ENCODE data around the gene COQ10A. TPM values are rescaled to one million over a fixed set of nuclear protein-coding genes. Genes with fewer than 3 reads are reported as not detected.
A peak's percentile ranks its signal among the peaks of the same experiment; 100 is the strongest.

Gene COQ10A
- total RNA-seq, 6 experiments from 2014 or later = 6.4 to 10.7 (median 8.2) TPM

- no peak for DNase-seq
- Mint-ChIP-seq H3K27ac (no peak overlapping the region), H3K9me3 (no peaks in the 10 kb centered on the region), H3K27me3 (ENCODE audit: insufficient read depth) (no peaks in the 10 kb centered on the region), H3K4me3 (no peak overlapping the region), H3K36me3 (ENCODE audit: low read depth) (peaks cover 17% of the 10 kb centered on the region; the same call in 1 of the 2 replicates), H3K4me1 (ENCODE audit: low read depth) (no peaks in the 10 kb centered on the region)
- TF ChIP-seq CTCF (IDR thresholded peaks at IDR 0.05) = no peak
These were observed 22.2 kb upstream of the COQ10A start for GRCh38 chr12:56244494-56244893.

- H3K27me3 Mint-ChIP-seq (ENCODE audit: insufficient read depth) = no peaks in the 10 kb centered on the region
- TF ChIP-seq CTCF (IDR thresholded peaks at IDR 0.05) = no peak
- DNase-seq = no peak
- H3K4me1 Mint-ChIP-seq (ENCODE audit: low read depth) = no peaks in the 10 kb centered on the region
- no peaks in the 10 kb centered on the region for H3K9me3 Mint-ChIP-seq
- H3K4me3 Mint-ChIP-seq = no peak overlapping the region
- H3K27ac Mint-ChIP-seq = no peak overlapping the region
- H3K36me3 Mint-ChIP-seq (ENCODE audit: low read depth) = peaks cover 22% of the 10 kb centered on the region
These were observed 18.8 kb upstream of the COQ10A start for GRCh38 chr12:56247923-56248322.

GRCh38 chr12:56248711-56249110 is 18.0 kb upstream of the COQ10A start:
- no peaks in the 10 kb centered on the region for H3K9me3 Mint-ChIP-seq
- H3K4me3 Mint-ChIP-seq = no peak overlapping the region
- no peak for TF ChIP-seq CTCF (IDR thresholded peaks at IDR 0.05)
- H3K27ac Mint-ChIP-seq = no peak overlapping the region
- H3K36me3 Mint-ChIP-seq (ENCODE audit: low read depth) = peaks cover 28% of the 10 kb centered on the region
- no peak for DNase-seq
- no peaks in the 10 kb centered on the region for H3K27me3 Mint-ChIP-seq (ENCODE audit: insufficient read depth)
- no peaks in the 10 kb centered on the region for H3K4me1 Mint-ChIP-seq (ENCODE audit: low read depth)

- DNase-seq = no peak
- TF ChIP-seq CTCF (IDR thresholded peaks at IDR 0.05) = no peak
- Mint-ChIP-seq H3K27ac (no peak overlapping the region), H3K4me1 (ENCODE audit: low read depth) (peaks cover 23% of the 10 kb centered on the region), H3K36me3 (ENCODE audit: low read depth) (peaks cover 50% of the 10 kb centered on the region), H3K9me3 (no peaks in the 10 kb centered on the region), H3K27me3 (ENCODE audit: insufficient read depth) (no peaks in the 10 kb centered on the region), H3K4me3 (no peak overlapping the region)
These were observed 14.1 kb upstream of the COQ10A start for GRCh38 chr12:56252649-56253048.

- DNase-seq = no peak
- Mint-ChIP-seq H3K9me3 (no peaks in the 10 kb centered on the region), H3K4me1 (ENCODE audit: low read depth) (peaks cover 23% of the 10 kb centered on the region), H3K27ac (no peak overlapping the region), H3K27me3 (ENCODE audit: insufficient read depth) (no peaks in the 10 kb centered on the region), H3K4me3 (no peak overlapping the region), H3K36me3 (ENCODE audit: low read depth) (peaks cover 50% of the 10 kb centered on the region)
- TF ChIP-seq CTCF (IDR thresholded peaks at IDR 0.05) = no peak
These were observed 13.7 kb upstream of the COQ10A start for GRCh38 chr12:56253091-56253490.

GRCh38 chr12:56255671-56256070 is 11.1 kb upstream of the COQ10A start:
- no peak overlapping the region; the same call in 1 of the 2 replicates for H3K4me3 Mint-ChIP-seq
- peak overlapping the region; percentile 62 for H3K27ac Mint-ChIP-seq
- peaks cover 50% of the 10 kb centered on the region for H3K36me3 Mint-ChIP-seq (ENCODE audit: low read depth)
- no peak for DNase-seq
- no peaks in the 10 kb centered on the region for H3K9me3 Mint-ChIP-seq
- H3K27me3 Mint-ChIP-seq (ENCODE audit: insufficient read depth) = no peaks in the 10 kb centered on the region
- H3K4me1 Mint-ChIP-seq (ENCODE audit: low read depth) = peaks cover 37% of the 10 kb centered on the region
- no peak for TF ChIP-seq CTCF (IDR thresholded peaks at IDR 0.05)
